Measurements from ENCODE around the gene KCNK13. TPM values are rescaled to one million over a fixed set of nuclear protein-coding genes. Genes with fewer than 3 reads are reported as not detected.
A peak's percentile ranks its signal among the peaks of the same experiment; 100 is the strongest.

Gene KCNK13
- total RNA-seq, 2 donors from 2014 or later = 0.93 to 6.0 TPM

DNA sequence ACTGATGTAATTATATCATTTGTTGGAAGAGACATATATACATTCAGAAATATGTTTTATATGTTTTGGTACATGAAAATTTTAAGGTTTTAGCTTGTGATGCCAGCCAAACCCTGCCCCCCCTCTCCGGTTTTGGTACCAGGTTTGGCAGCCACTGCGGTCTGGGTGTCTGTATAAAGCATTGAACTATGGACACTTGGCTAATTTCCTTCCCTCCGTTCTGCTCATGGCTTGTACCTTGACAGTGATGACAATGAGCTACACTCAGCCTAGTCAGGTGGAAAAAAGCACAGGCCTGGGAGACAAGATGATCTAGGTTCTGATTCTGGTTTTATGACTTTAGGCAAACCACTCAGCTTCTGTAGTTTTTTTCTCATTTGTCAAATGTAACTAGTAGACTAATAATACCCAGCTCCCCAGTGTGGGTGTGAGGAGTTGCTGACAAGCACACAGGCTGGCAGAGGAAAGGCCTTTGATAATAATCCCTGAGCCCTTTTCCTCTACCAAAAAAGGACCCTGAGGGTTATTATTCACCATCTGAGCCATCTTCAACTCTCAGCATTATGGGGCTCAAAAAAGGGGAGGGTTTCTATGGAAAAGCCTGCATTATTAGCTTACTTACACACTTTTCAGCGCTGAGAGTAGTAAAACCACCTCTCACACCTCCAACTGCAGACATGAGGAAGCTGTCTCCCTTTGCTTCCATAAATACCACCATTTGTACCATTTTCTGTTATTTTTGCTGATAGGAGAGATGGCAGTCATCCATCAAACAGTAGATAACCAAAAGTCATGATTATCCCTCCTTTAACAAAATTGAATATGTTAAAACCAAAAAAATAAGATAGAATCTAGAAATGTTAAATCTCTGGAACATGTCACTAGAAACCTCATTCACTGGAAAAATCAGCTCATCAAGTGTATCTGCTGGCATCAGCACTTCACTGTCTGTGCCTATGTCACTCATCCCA, 118.3 kb downstream of the KCNK13 start:
- no peak for DNase-seq (ENCODE audit: low spot score)
- Histone ChIP-seq H3K27ac (peak overlapping the region; percentile 55 to 79), H3K9me3 (no peaks in the 10 kb centered on the region), H3K4me1 (peaks cover 0 to 13% of the 10 kb centered on the region in 2 donors), H3K27me3 (no peaks in the 10 kb centered on the region), H3K36me3 (no peaks in the 10 kb centered on the region), H3K4me3 (no peak overlapping the region)
- TF ChIP-seq CTCF (IDR thresholded peaks at IDR 0.05) = no peak

DNA sequence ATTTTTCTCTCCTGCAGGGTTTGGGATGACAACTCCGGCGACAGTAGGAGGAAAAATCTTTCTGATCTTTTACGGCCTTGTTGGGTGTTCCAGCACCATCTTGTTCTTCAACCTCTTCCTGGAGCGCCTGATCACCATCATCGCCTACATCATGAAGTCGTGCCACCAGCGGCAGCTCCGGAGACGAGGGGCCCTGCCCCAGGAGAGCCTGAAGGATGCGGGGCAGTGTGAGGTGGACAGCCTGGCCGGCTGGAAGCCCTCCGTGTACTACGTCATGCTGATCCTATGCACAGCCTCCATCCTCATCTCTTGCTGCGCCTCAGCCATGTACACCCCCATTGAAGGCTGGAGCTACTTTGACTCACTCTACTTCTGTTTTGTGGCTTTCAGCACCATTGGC, 122.3 kb downstream of the KCNK13 start:
- no peak overlapping the region for H3K4me3 ChIP-seq
- H3K36me3 ChIP-seq = no peaks in the 10 kb centered on the region
- no peak overlapping the region for H3K27ac ChIP-seq
- peaks cover 0 to 11% of the 10 kb centered on the region in 2 donors for H3K4me1 ChIP-seq
- DNase-seq (ENCODE audit: low spot score) = no peak
- no peaks in the 10 kb centered on the region for H3K9me3 ChIP-seq
- no peak for TF ChIP-seq CTCF (IDR thresholded peaks at IDR 0.05)
- no peaks in the 10 kb centered on the region for H3K27me3 ChIP-seq

DNA sequence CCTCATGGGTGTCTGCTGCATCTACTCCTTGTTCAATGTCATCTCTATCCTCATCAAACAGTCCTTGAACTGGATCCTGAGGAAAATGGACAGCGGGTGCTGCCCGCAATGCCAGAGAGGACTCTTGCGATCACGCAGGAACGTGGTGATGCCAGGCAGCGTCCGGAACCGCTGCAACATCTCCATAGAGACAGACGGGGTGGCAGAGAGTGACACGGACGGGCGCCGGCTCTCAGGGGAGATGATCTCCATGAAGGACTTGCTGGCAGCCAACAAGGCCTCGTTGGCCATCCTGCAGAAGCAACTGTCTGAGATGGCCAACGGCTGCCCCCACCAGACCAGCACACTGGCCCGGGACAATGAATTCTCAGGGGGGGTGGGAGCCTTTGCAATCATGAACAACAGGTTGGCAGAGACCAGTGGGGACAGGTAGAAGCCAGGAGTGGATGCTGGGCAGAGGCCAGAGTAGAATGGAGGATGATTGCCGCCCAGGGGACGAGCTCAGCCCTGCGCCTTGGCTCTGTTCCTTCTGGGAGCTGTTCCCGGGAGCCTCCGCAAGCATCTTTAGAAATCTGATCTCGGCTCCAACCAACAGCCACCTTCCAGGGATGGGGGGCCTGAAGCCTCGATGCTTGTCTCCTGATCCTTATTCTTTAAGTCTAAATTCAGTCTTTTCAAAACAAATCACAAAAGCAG, 122.9 kb downstream of the KCNK13 start:
- Histone ChIP-seq H3K36me3 (no peaks in the 10 kb centered on the region), H3K9me3 (no peaks in the 10 kb centered on the region), H3K4me1 (peaks cover 0 to 5% of the 10 kb centered on the region in 2 donors), H3K27me3 (no peaks in the 10 kb centered on the region), H3K4me3 (no peak overlapping the region), H3K27ac (no peak overlapping the region)
- TF ChIP-seq CTCF (IDR thresholded peaks at IDR 0.05) = no peak
- DNase-seq (ENCODE audit: low spot score) = no peak

DNA sequence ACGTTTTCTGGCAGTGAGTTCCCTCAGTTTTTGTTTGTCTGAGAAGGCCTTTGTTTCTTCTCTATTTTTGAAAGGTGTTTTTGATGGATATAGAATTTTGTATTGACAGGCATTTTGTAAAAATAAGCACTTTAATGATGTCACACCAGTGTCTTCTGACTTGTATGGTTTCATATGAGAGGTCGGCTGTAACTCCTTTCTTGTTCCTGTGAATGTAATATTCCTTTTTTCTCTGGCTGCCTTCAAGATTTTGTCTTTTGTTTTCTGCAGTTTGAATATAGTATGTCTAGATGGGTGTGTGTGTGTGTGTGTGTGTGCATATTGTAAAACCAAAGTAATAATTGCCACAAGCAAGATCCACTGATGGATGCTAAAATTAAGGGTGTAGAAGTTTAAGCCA, 126.8 kb downstream of the KCNK13 start:
- no peak for DNase-seq (ENCODE audit: low spot score)
- Histone ChIP-seq H3K27me3 (no peaks in the 10 kb centered on the region), H3K4me1 (peaks cover 0 to under 1% of the 10 kb centered on the region in 2 donors), H3K27ac (no peak overlapping the region), H3K9me3 (no peaks in the 10 kb centered on the region), H3K36me3 (no peaks in the 10 kb centered on the region), H3K4me3 (no peak overlapping the region)
- no peak for TF ChIP-seq CTCF (IDR thresholded peaks at IDR 0.05)

GRCh38 chr14:90191154-90191553, 129.4 kb downstream of the KCNK13 start:
- no peaks in the 10 kb centered on the region for H3K36me3 ChIP-seq
- H3K4me1 ChIP-seq = no peaks in the 10 kb centered on the region
- no peak for DNase-seq (ENCODE audit: low spot score)
- no peak overlapping the region for H3K4me3 ChIP-seq
- no peak overlapping the region for H3K27ac ChIP-seq
- no peaks in the 10 kb centered on the region for H3K27me3 ChIP-seq
- no peaks in the 10 kb centered on the region for H3K9me3 ChIP-seq
- no peak for TF ChIP-seq CTCF (IDR thresholded peaks at IDR 0.05)
